ENCODE data around the gene FARS2.

Gene FARS2

GRCh38 chr6:5595184-5595583 is 333.9 kb downstream of the FARS2 start:
- no peak for DNase-seq

- no peak for DNase-seq
Measured at GRCh38 chr6:5597413-5597812, 336.1 kb downstream of the FARS2 start.

GRCh38 chr6:5598123-5598522 is 336.8 kb downstream of the FARS2 start:
- DNase-seq: no peak

- DNase-seq: no peak
Measured at GRCh38 chr6:5599127-5599526, 337.8 kb downstream of the FARS2 start.

GRCh38 chr6:5605937-5606336 is 344.6 kb downstream of the FARS2 start:
- DNase-seq: no peak

- DNase-seq: no peak
Measured at GRCh38 chr6:5606546-5606945, 345.2 kb downstream of the FARS2 start.

GRCh38 chr6:5610640-5611039 is 349.3 kb downstream of the FARS2 start:
- no peak for DNase-seq

- no peak for DNase-seq
Measured at GRCh38 chr6:5617179-5617578, 355.9 kb downstream of the FARS2 start.

GRCh38 chr6:5619249-5619648 is 357.9 kb downstream of the FARS2 start:
- no peak for DNase-seq

GRCh38 chr6:5622276-5623005 is 361.1 kb downstream of the FARS2 start:
- no peak for DNase-seq

- no peak for DNase-seq
Measured at GRCh38 chr6:5623769-5624168, 362.5 kb downstream of the FARS2 start.

- no peak for DNase-seq
Measured at GRCh38 chr6:5624256-5624655, 362.9 kb downstream of the FARS2 start.

GRCh38 chr6:5626727-5627426 is 365.6 kb downstream of the FARS2 start:
- no peak for DNase-seq

GRCh38 chr6:5630636-5631035 is 369.3 kb downstream of the FARS2 start:
- DNase-seq: no peak

- no peak for DNase-seq
Measured at GRCh38 chr6:5632348-5632935, 371.1 kb downstream of the FARS2 start.

GRCh38 chr6:5634525-5634924 is 373.2 kb downstream of the FARS2 start:
- no peak for DNase-seq

- DNase-seq: no peak
Measured at GRCh38 chr6:5636210-5637030, 375.1 kb downstream of the FARS2 start.

- no peak for DNase-seq
Measured at GRCh38 chr6:5637714-5638113, 376.4 kb downstream of the FARS2 start.

- DNase-seq: peak; percentile 30
Measured at GRCh38 chr6:5638666-5639065, 377.4 kb downstream of the FARS2 start.

GRCh38 chr6:5639193-5639592 is 377.9 kb downstream of the FARS2 start:
- DNase-seq: no peak

- no peak for DNase-seq
Measured at GRCh38 chr6:5640614-5641013, 379.3 kb downstream of the FARS2 start.

GRCh38 chr6:5644523-5645185 is 383.3 kb downstream of the FARS2 start:
- DNase-seq: no peak

Measured in femur (tissue), 1 donor.